ENCODE data around the gene WIPF3. TPM values are rescaled to one million over a fixed set of nuclear protein-coding genes. Genes with fewer than 3 reads are reported as not detected.

The WIPF3 gene
- total RNA-seq, 4 donors from 2014 or later = 3.7 to 6.8 (median 5.5) TPM

GRCh38 chr7:29860186-29860585 is 53.9 kb downstream of the WIPF3 start:
- no peak overlapping the region for H3K4me3 ChIP-seq
- no peaks in the 10 kb centered on the region for H3K9me3 ChIP-seq
- H3K27me3 ChIP-seq = no peaks in the 10 kb centered on the region
- no peak for ATAC-seq
- peaks cover 0 to 8% (median 2%) of the 10 kb centered on the region in 3 donors for H3K4me1 ChIP-seq
- 71 to 100% methylated on average over 1 to 2 of the region's 2 CpGs for WGBS, 2 donors (ENCODE audit: low coverage in 1 of 2)
- no peaks in the 10 kb centered on the region for H3K36me3 ChIP-seq
- H3K27ac ChIP-seq = no peak overlapping the region
- no peak for TF ChIP-seq POLR2A (IDR thresholded peaks at IDR 0.05)
- no peak for TF ChIP-seq EP300 (IDR thresholded peaks at IDR 0.05)
- TF ChIP-seq POLR2AphosphoS5 (IDR thresholded peaks at IDR 0.05) = no peak

- Histone ChIP-seq H3K27ac (no peak overlapping the region), H3K36me3 (no peaks in the 10 kb centered on the region), H3K27me3 (no peaks in the 10 kb centered on the region), H3K9me3 (no peaks in the 10 kb centered on the region), H3K4me3 (no peak overlapping the region), H3K4me1 (peaks cover 0 to 23% (median 4%) of the 10 kb centered on the region in 3 donors)
- 90 to 100% methylated on average over 1 to 3 of the region's 3 CpGs for WGBS, 2 donors (ENCODE audit: low coverage in 1 of 2)
- no peak for TF ChIP-seq EP300 (IDR thresholded peaks at IDR 0.05)
- TF ChIP-seq POLR2AphosphoS5 (IDR thresholded peaks at IDR 0.05) = no peak
- TF ChIP-seq CTCF (IDR thresholded peaks at IDR 0.05) = no peak
- no peak for TF ChIP-seq POLR2A (IDR thresholded peaks at IDR 0.05)
- ATAC-seq = no peak
Observed at GRCh38 chr7:29861884-29862283, 55.6 kb downstream of the WIPF3 start.

GRCh38 chr7:29864656-29865055 is 58.3 kb downstream of the WIPF3 start:
- no peak for ATAC-seq
- Histone ChIP-seq H3K9me3 (no peaks in the 10 kb centered on the region), H3K27ac (no peak overlapping the region), H3K4me1 (peaks cover 0 to 23% (median 4%) of the 10 kb centered on the region in 3 donors), H3K27me3 (no peaks in the 10 kb centered on the region), H3K4me3 (no peak overlapping the region), H3K36me3 (no peaks in the 10 kb centered on the region)
- 25% methylated on average over 2 of the region's 2 CpGs; no CpG with 5 or more reads in 1 of the 2 donors for WGBS, 2 donors (ENCODE audit: low coverage in 1 of 2)
- TF ChIP-seq EP300 (IDR thresholded peaks at IDR 0.05) = no peak
- no peak for TF ChIP-seq POLR2A (IDR thresholded peaks at IDR 0.05)
- TF ChIP-seq POLR2AphosphoS5 (IDR thresholded peaks at IDR 0.05) = no peak
- TF ChIP-seq CTCF (IDR thresholded peaks at IDR 0.05) = no peak

GRCh38 chr7:29865526-29865925 is 59.2 kb downstream of the WIPF3 start:
- Histone ChIP-seq H3K27ac (no peak overlapping the region), H3K9me3 (no peaks in the 10 kb centered on the region), H3K4me3 (no peak overlapping the region), H3K36me3 (no peaks in the 10 kb centered on the region), H3K4me1 (peaks cover 0 to 23% (median 4%) of the 10 kb centered on the region in 3 donors), H3K27me3 (no peaks in the 10 kb centered on the region)
- peak; percentile 75 for ATAC-seq
- WGBS, 2 donors (ENCODE audit: low coverage in 1 of 2) = 50 to 57% methylated on average over 1 to 2 of the region's 4 CpGs
- TF ChIP-seq POLR2AphosphoS5 (IDR thresholded peaks at IDR 0.05) (no peak), EP300 (IDR thresholded peaks at IDR 0.05) (no peak), CTCF (IDR thresholded peaks at IDR 0.05) (no peak), POLR2A (IDR thresholded peaks at IDR 0.05) (no peak)

- TF ChIP-seq POLR2AphosphoS5 (IDR thresholded peaks at IDR 0.05) (no peak), POLR2A (IDR thresholded peaks at IDR 0.05) (no peak)
- no peaks in the 10 kb centered on the region for H3K9me3 ChIP-seq
- no peak overlapping the region for H3K4me3 ChIP-seq
- no peak overlapping the region for H3K27ac ChIP-seq
- H3K27me3 ChIP-seq = no peaks in the 10 kb centered on the region
- ATAC-seq = peak; percentile 26
- 31 to 83% methylated on average over 2 of the region's 3 CpGs for WGBS, 2 donors (ENCODE audit: low coverage in 1 of 2)
- peaks cover 0 to 23% (median 4%) of the 10 kb centered on the region in 3 donors for H3K4me1 ChIP-seq
- no peaks in the 10 kb centered on the region for H3K36me3 ChIP-seq
Observed at GRCh38 chr7:29866490-29866930, 60.2 kb downstream of the WIPF3 start.

- Histone ChIP-seq H3K4me1 (no peaks in the 10 kb centered on the region), H3K27me3 (no peaks in the 10 kb centered on the region), H3K9me3 (no peaks in the 10 kb centered on the region), H3K36me3 (no peaks in the 10 kb centered on the region), H3K4me3 (no peak overlapping the region), H3K27ac (no peak overlapping the region)
- WGBS, 2 donors (ENCODE audit: low coverage in 1 of 2) = 50 to 63% methylated on average over 5 of the region's 5 CpGs
- TF ChIP-seq CTCF (IDR thresholded peaks at IDR 0.05) = no peak
- no peak for TF ChIP-seq EP300 (IDR thresholded peaks at IDR 0.05)
- peak; percentile 36 for ATAC-seq
Observed at GRCh38 chr7:29871787-29872398, 65.6 kb downstream of the WIPF3 start.

Measured in gastroesophageal sphincter (tissue), 4 donors.